Vagina (tissue), 2 donors: ENCODE data around the gene PACS2. TPM values are rescaled to one million over a fixed set of nuclear protein-coding genes. Genes with fewer than 3 reads are reported as not detected.
"Not testable (repeated sequence)": the region's sequence is repeated elsewhere in the genome, so short reads cannot be mapped to it uniquely, and the experiment has no call there.

Experiments
- DNase-seq, 2 donors: peaks; one replicate each; pipeline ENCODE4 v3.0.0-alpha.2; 2017; ENCODE audit errors: extremely low spot score in 2 of 2
- H3K27ac ChIP-seq: fragments of 200-600 bp; sonication (generic); one replicate; pipeline ENCODE4 v1.5.1; 2019
- H3K27me3 ChIP-seq: fragments of 200-600 bp; sonication (generic); one replicate; pipeline ENCODE4 v1.5.1; 2019
- H3K36me3 ChIP-seq, 2 donors: fragments of 200-600 bp; sonication (generic); one replicate each; pipeline ENCODE4 v1.5.1; 2017 to 2019
- H3K4me1 ChIP-seq: fragments of 200-600 bp; sonication (generic); one replicate; pipeline ENCODE4 v1.5.1; 2019
- H3K4me3 ChIP-seq, 2 donors: fragments of 200-600 bp; sonication (generic); 1 replicate in 1 of 2; 2 replicates in 1 of 2; pipeline ENCODE4 v1.5.1; 2016 to 2019
- H3K9me3 ChIP-seq: fragments of 200-600 bp; sonication (generic); one replicate; pipeline ENCODE4 v1.5.1; 2019
- CTCF ChIP-seq, 3 experiments: fragments of 450-650 bp in 2 of 3; fragments of 200-600 bp in 1 of 3; sonication (generic) in 1 of 3; IDR thresholded peaks; one replicate each; pipeline ENCODE4 v1.5.1; 2017 to 2019; ENCODE audit warnings: antibody characterized with exemption in 3 of 3, mild to moderate bottlenecking in 2 of 3, moderate library complexity in 2 of 3
- POLR2A ChIP-seq, 2 donors: fragments of 450-650 bp; IDR thresholded peaks; one replicate each; pipeline ENCODE4 v1.6.1; 2017; ENCODE audit warnings: antibody characterized with exemption in 2 of 2, mild to moderate bottlenecking in 2 of 2, moderate library complexity in 2 of 2
- POLR2AphosphoS5 ChIP-seq, 2 donors: sonication (generic); formaldehyde crosslinking; IDR thresholded peaks; one replicate each; pipeline ENCODE4 v1.9.0; 2017; ENCODE audit warnings: antibody characterized with exemption in 2 of 2, mild to moderate bottlenecking in 2 of 2, low read depth in 1 of 2; ENCODE audit not compliant: insufficient read depth in 1 of 2
- intact Hi-C: fragments of 100-400 bp; cut with DNase I; formaldehyde crosslinking; loops from one replicate; pipeline ENCODE4 v1.15.1; 2023
- total RNA-seq: library from RNA; depleted of rRNA; stranded (reverse); fragments of >200 nt; gene quantifications from one replicate; pipeline ENCODE4 v1.2.3, GENCODE V29; 2016

Gene PACS2
- total RNA-seq, 1 donor from 2014 or later = 64.8 TPM

GRCh38 chr14:105299654-105300541, 14.7 kb upstream of the PACS2 start:
- H3K9me3 ChIP-seq = no peaks in the 10 kb centered on the region
- H3K27me3 ChIP-seq = no peaks in the 10 kb centered on the region
- intact Hi-C loops = loop anchor here (5.0 to 10.0 kb wide), 2 partner anchors 55 to 187 kb away; partner anchors contain the start of genes BTBD6 and CRIP1
- H3K36me3 ChIP-seq = no peaks in the 10 kb centered on the region
- H3K4me3 ChIP-seq = peak overlapping the region; percentile 70 to 97
- no peak for TF ChIP-seq CTCF (IDR thresholded peaks at IDR 0.05)
- TF ChIP-seq POLR2AphosphoS5 (IDR thresholded peaks at IDR 0.05; ENCODE audit: insufficient read depth in 1 of 2, low read depth in 1 of 2) = no peak
- no peak for TF ChIP-seq POLR2A (IDR thresholded peaks at IDR 0.05)
- DNase-seq = no peak
- peaks cover 30% of the 10 kb centered on the region for H3K4me1 ChIP-seq
- peak overlapping the region; percentile 93 for H3K27ac ChIP-seq

GRCh38 chr14:105300542-105301102, 13.9 kb upstream of the PACS2 start, which contains the start of gene BRF1:
Gene BRF1 (minus strand): TSS chr14:105301001. CDS start chr14:105300629, 372 bp downstream.
- H3K36me3 ChIP-seq = no peaks in the 10 kb centered on the region
- H3K4me3 ChIP-seq = peak within 1 kb of the TSS; percentile 70 to 97
- intact Hi-C loops = loop anchor here (5.0 kb wide), 1 partner anchor 187 kb away; the partner anchor contains the start of gene CRIP1
- H3K27ac ChIP-seq = peak within 1 kb of the TSS; percentile 93
- H3K27me3 ChIP-seq = no peaks in the 10 kb centered on the region
- DNase-seq = peak; percentile 94 to 96
- H3K4me1 ChIP-seq = peaks cover 28% of the 10 kb centered on the region
- no peaks in the 10 kb centered on the region for H3K9me3 ChIP-seq
- TF ChIP-seq CTCF (IDR thresholded peaks at IDR 0.05) = no peak
- TF ChIP-seq POLR2AphosphoS5 (IDR thresholded peaks at IDR 0.05; ENCODE audit: insufficient read depth in 1 of 2, low read depth in 1 of 2) = peak in 1 of 2 donors; percentile 29
- peak in 1 of 2 donors; percentile 44 for TF ChIP-seq POLR2A (IDR thresholded peaks at IDR 0.05)

- H3K4me1 ChIP-seq = peaks cover 28% of the 10 kb centered on the region
Observed at GRCh38 chr14:105301103-105301914, 13.2 kb upstream of the PACS2 start.

DNA sequence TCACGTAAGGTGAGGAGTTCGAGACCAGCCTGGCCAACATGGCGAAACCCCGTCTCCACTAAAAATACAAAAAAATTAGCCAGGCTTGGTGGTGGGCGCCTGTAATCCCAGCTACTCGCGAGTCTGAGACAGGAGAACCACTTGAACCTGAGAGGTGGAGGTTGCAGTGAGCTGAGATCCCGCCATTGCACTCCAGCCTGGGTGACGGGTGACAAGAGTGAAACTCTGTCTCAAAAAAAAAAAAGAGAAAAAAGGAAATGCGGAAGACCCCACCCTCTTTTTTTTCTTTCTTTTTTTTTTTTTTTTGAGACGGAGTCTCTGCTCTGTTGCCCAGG, 12.7 kb upstream of the PACS2 start:
- peaks cover 28% of the 10 kb centered on the region for H3K4me1 ChIP-seq
- H3K9me3 ChIP-seq, H3K36me3 ChIP-seq, H3K27me3 ChIP-seq, DNase-seq: not testable (repeated sequence)
- intact Hi-C loops = loop anchor here (5.0 kb wide), 1 partner anchor 185 kb away; the partner anchor contains the start of gene CRIP1
- peak overlapping the region; percentile 70 to 97 for H3K4me3 ChIP-seq
- peak overlapping the region; percentile 93 for H3K27ac ChIP-seq

More at GRCh38 chr14:105301103-105301914, 13.2 kb upstream of the PACS2 start:
- no peaks in the 10 kb centered on the region for H3K27me3 ChIP-seq
- H3K36me3 ChIP-seq = no peaks in the 10 kb centered on the region
- TF ChIP-seq POLR2A (IDR thresholded peaks at IDR 0.05) = peak in 1 of 2 donors; percentile 1
- TF ChIP-seq POLR2AphosphoS5 (IDR thresholded peaks at IDR 0.05; ENCODE audit: insufficient read depth in 1 of 2, low read depth in 1 of 2) = peak in 1 of 2 donors; percentile 74
- no peak for TF ChIP-seq CTCF (IDR thresholded peaks at IDR 0.05)
- peak overlapping the region; percentile 70 to 97 for H3K4me3 ChIP-seq
- no peaks in the 10 kb centered on the region for H3K9me3 ChIP-seq
- peak; percentile 95 to 96 for DNase-seq
- intact Hi-C loops = loop anchor here (5.0 kb wide), 1 partner anchor 186 kb away; the partner anchor contains the start of gene CRIP1
- H3K27ac ChIP-seq = peak overlapping the region; percentile 93

DNA sequence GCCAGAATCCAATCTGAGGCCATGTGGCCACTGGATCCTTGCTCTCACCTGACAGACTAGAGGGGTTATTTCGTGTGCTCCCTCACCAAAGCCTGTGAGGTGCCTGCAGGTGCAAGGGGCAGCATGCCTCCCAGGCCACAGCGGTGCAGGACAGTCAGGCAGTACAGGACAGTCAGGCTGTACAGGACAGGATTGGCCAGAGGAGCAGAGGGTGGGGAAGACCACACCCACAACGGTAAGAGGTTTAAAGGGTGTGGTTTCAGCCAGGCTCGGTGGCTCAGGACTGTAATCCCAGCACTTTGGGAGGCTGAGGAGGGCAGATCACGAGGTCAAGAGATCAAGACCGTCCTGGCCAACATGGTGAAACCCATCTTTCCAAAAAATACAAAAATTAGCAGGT, 10.6 kb upstream of the PACS2 start:
- H3K27ac ChIP-seq = no peak overlapping the region
- peaks cover 18% of the 10 kb centered on the region for H3K4me1 ChIP-seq
- H3K4me3 ChIP-seq = no peak overlapping the region
- no peaks in the 10 kb centered on the region for H3K27me3 ChIP-seq
- no peaks in the 10 kb centered on the region for H3K9me3 ChIP-seq
- TF ChIP-seq POLR2A (IDR thresholded peaks at IDR 0.05) (no peak), CTCF (IDR thresholded peaks at IDR 0.05) (no peak), POLR2AphosphoS5 (IDR thresholded peaks at IDR 0.05; ENCODE audit: insufficient read depth in 1 of 2, low read depth in 1 of 2) (peak in 1 of 2 donors; percentile 23)
- no peak for DNase-seq
- intact Hi-C loops = loop anchor here (5.0 kb wide), 1 partner anchor 183 kb away; the partner anchor contains the start of gene CRIP1
- H3K36me3 ChIP-seq = no peaks in the 10 kb centered on the region
